HG03442 (cell line): ENCODE data around the gene SPATA33.
"Not testable (repeated sequence)": the region's sequence is repeated elsewhere in the genome, so short reads cannot be mapped to it uniquely, and the experiment has no call there.

Source experiments
- ATAC-seq: cut with Tn5 transposase; IDR thresholded peaks from one replicate; pipeline ENCODE4 v1.9.1; 2021; ENCODE audit warnings: mild to moderate bottlenecking, moderate library complexity; ENCODE audit not compliant: unreplicated experiment

SPATA33 gene

DNA sequence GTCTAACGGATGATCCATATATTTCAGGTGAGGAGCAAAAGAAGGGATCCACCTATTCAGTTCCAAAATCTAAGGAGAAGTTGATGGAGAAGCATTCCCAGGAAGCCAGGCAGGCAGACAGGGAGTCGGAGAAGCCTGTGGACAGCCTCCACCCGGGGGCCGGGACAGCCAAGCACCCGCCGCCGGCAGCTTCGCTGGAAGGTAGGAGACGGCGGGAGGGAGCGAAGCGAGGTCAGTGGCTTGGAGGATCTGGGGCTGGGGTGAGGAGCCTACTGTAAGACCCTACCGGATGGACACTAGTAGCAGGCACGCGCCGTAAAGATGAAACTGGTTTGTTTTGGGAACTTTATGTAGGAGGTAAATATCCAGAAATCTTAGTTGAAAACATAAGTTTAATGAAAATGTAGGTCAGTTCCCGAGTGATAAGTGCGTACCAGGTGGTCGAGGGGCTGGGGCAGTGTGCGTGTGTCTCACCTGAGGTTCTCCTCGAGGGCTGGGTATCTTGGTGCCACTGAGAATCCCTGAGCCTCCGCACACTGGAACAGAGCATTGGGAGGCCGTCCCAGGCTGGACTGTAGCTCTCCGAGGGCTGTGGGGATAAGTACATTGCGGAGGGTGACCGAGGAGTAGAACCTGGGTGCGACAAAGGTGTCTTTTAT is 714 bp downstream of the SPATA33 start:
- ATAC-seq = no peak

- no peak for ATAC-seq
Measured at GRCh38 chr16:89660146-89660545, 2.5 kb downstream of the SPATA33 start.

DNA sequence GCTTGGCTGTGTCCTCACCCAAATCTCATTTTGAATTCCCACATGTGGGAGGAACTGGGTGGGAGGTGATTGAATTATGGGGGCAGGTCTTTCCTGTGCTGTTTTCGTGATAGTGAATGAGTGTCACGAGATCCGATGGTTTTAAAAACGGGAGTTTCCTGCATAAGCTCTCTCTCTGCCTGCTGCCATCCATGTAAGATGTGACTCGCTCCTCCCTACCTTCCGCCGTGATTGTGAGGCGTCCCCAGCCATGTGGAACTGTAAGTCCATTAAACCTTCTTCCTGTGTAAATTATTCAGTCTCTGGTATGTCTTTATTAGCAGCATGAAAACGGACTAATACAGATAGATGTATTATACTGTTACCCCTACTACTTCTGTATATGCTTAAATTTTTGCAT is 3.6 kb downstream of the SPATA33 start:
- ATAC-seq = no peak

- ATAC-seq = not testable (repeated sequence)
Measured at GRCh38 chr16:89664238-89664637, 6.6 kb downstream of the SPATA33 start.

- not testable (repeated sequence) for ATAC-seq
Measured at GRCh38 chr16:89667000-89667399, 9.4 kb downstream of the SPATA33 start.

DNA sequence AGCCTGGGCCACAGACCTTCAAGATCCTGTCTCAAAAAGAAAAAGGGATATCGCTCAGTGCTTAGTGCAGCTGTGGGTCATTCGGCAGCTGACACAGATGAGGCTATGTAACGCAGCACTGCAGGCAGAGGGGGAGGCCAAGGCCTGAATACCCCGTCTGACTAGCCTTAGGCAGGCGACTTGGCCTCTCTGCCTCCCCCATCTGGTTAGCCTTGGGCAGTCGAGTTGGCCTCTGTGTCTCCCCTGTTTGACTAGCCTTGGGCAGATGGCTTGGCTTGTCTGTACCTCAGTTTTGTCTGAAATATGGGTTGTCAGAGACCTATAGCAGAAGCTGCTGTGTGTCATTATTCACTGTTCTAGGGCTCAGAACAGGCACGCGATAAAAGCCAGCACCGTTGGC is 10.0 kb downstream of the SPATA33 start:
- ATAC-seq = no peak

DNA sequence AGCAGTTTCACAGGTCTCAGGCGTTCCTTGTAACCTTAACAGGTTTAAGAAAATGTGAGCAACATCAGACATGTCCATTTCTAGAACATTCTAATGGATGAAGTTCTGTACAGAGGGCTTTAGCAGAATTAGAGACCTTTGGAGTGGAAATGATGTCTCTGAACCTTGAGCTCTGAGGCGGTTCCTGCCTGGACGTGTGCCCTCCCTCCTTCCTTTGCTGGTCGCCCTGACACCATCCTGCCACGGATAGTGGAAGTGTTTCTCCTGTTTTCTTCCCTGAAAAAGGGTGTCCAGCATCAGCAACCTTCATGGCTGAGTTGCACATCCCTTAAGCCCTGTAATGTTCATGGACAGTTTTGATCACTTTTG is 11.1 kb downstream of the SPATA33 start:
- no peak for ATAC-seq

GRCh38 chr16:89669755-89670154 is 12.1 kb downstream of the SPATA33 start:
- no peak for ATAC-seq

- no peak for ATAC-seq
Measured at GRCh38 chr16:89670496-89671431, 13.1 kb downstream of the SPATA33 start.

DNA sequence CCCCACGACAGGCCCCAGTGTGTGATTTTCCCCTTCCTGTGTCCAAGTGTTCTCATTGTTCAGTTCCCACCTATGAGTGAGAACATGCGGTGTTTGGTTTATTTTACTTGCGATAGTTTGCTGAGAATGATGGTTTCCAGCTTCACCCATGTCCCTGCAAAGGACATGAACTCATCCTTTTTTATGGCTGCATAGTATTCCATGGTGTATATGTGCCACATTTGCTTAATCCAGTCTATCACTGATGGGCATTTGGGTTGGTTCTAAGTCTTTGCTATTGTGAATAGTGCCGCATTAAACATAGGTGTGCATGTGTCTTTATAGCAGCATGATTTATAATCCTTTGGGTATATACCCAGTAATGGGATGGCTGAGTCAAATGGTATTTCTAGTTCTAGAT is 13.9 kb downstream of the SPATA33 start:
- ATAC-seq = not testable (repeated sequence)

DNA sequence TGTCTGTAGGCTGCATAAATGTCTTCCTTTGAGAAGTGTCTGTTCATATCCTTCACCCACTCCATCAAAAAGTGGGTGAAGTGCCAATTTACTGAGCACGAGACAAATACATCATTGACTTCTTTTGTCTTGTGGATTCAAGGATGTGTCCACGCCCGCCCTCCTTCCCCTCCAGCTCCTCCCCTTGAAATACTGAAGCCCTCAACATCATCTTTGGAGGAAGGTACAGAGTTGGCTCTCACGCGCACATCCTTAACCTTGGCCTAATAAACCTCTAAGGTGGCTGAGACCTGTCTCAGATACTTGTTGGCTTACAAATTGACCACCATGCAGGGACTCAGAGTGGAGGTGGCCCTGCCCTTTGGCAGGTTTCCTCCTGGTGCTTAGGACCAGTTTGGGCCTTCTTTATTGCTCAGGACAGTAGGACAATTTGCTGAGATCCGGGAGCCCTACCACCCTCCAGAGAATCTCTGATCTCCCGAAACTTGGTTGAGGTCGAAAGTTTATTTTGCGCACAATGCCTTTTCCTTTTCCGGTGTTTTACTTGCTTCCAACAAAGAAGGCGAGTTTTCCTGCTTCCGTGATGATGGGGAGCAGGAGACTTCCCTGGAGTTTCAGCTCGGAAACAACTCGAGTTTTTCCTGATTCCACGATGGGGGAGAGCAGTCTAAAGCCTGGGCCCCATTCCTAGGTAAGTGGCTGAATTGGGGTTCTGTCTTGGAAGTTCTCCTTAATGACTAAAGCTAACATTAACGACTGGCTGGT is 14.7 kb downstream of the SPATA33 start:
- ATAC-seq = no peak

DNA sequence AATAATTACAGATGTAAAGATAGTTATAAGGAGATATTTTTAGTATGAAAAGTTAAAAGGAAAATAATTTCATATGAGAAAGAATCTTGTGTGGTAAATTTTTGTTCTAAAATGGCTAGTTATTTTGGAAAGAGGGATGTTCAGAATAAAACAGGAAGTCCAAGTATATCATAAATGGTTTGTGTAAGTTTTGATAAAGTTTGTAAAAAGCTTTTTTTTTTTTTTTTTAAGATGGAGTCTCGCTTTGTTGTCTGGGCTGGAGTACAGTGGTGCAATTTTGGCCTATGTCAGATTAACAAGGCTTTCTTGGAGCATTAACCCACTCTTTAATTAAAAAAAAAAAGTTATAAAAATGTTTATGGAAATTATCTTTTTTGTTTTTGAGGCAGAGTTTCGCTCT is 20.6 kb downstream of the SPATA33 start:
- ATAC-seq = no peak

DNA sequence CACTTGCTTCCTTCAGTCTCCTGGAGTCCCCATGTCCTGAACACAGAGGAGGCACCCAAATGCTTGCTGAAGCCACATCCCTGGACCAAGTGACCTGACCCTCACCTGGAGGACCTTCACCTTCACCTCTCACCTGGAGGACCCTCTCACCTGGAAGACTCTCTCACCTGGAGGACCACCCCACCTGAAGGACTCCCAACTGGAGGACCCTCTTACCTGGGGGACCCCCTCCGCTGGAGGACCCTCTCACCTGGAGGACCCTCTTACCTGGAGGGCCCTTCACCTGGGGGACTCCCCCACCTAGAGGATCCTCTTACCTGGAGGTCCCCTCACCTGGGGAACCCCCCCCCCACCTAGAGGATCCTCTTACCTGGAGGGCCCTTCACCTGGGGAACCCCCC is 28.3 kb downstream of the SPATA33 start:
- ATAC-seq = no peak

- ATAC-seq = peak; percentile 74
Measured at GRCh38 chr16:89686520-89687091, 29.0 kb downstream of the SPATA33 start, which contains the start of gene CDK10. Gene CDK10 (plus strand): TSS chr16:89686689. CDS start chr16:89686711, 22 bp downstream.

- peak; percentile 29 for ATAC-seq
Measured at GRCh38 chr16:89687092-89687940, 29.7 kb downstream of the SPATA33 start.

- no peak for ATAC-seq
Measured at GRCh38 chr16:89688395-89688794, 30.8 kb downstream of the SPATA33 start.

DNA sequence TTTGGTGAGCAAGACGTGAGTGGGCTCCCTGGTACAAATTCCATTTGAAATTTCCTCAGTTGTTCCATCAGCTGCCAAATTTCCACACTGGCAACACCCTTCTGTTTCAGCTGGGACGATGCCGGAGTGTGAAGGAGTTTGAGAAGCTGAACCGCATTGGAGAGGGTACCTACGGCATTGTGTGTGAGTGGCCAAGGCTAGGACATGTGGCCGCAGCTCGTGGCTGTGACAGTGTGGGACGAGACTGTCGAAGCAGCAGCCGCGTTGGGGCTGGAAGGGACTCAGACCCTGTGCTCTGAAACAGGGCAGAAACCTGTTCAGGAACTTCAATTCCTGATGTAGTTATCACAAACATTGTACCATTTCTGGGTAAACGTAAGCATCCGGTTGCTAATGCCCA is 31.5 kb downstream of the SPATA33 start:
- no peak for ATAC-seq

- not testable (repeated sequence) for ATAC-seq
Measured at GRCh38 chr16:89689621-89690020, 32.0 kb downstream of the SPATA33 start.

GRCh38 chr16:89690392-89690901 is 32.8 kb downstream of the SPATA33 start:
- no peak for ATAC-seq
